Body of pancreas (tissue), 4 donors: ENCODE results near the gene KCNH8.

ENCODE experiments used
- CTCF ChIP-seq, 7 experiments: fragments of 450-650 bp in 4 of 7; fragments of 200-600 bp in 3 of 7; sonication (generic) in 3 of 7; IDR thresholded peaks; one replicate each; pipeline ENCODE4 v1.5.1; 2016 to 2019; ENCODE audit warnings: antibody characterized with exemption in 7 of 7
- POLR2A ChIP-seq, 3 donors: fragments of 450-650 bp; IDR thresholded peaks; one replicate each; pipeline ENCODE4 v1.6.1; 2016; ENCODE audit warnings: antibody characterized with exemption in 3 of 3, mild to moderate bottlenecking in 2 of 3

GRCh38 chr3:19270481-19270880 is 122.2 kb downstream of the KCNH8 start:
- TF ChIP-seq CTCF (IDR thresholded peaks at IDR 0.05): no peak
- no peak for TF ChIP-seq POLR2A (IDR thresholded peaks at IDR 0.05)
